IMR-90 (cell line): ENCODE measurements around the gene PALLD. TPM values are rescaled to one million over a fixed set of nuclear protein-coding genes. Genes with fewer than 3 reads are reported as not detected.

Source experiments
- ATAC-seq: fragments of 200-7000 bp; cut with Tn5 transposase; 2 replicates; pipeline ENCODE4 v1.9.1; 2020; ENCODE audit warnings: low read depth, mild to moderate bottlenecking, moderate library complexity
- BruUV-seq: library from RNA; stranded (reverse); fragments of 400-500 nt; replicated peaks from 2 replicates; lab custom pipeline; 2021; lab: Mats Ljungman, UMichigan
- CTCF ChIA-PET: fragments of 300-600 bp; formaldehyde crosslinking; extraction: SDS; loops from one replicate; lab custom pipeline; 2021; ENCODE audit warnings: antibody characterized with exemption; lab: Yijun Ruan, JAX
- POLR2A ChIA-PET: fragments of 300-600 bp; sonication (Branson Sonifier 250); formaldehyde crosslinking; loops from one replicate; lab custom pipeline; 2022; ENCODE audit warnings: antibody characterized with exemption; ENCODE audit not compliant: unreplicated experiment; lab: Charles Lee
- DNase-seq: peaks from one replicate; pipeline ENCODE4 v3.0.0; 2013
- H2AFZ ChIP-seq: replicated peaks from 2 replicates; pipeline ENCODE3; 2013; ENCODE audit warnings: low read length, mild to moderate bottlenecking; ENCODE audit not compliant: poor library complexity
- H2AK5ac ChIP-seq: 2 replicates; pipeline ENCODE4 v1.6.1; 2013; ENCODE audit warnings: low read depth, low read length, inconsistent platforms
- H2AK9ac ChIP-seq: replicated peaks from 2 replicates; pipeline ENCODE3; 2013; ENCODE audit warnings: mild to moderate bottlenecking, low read depth, low read length, moderate library complexity; ENCODE audit not compliant: poor library complexity
- H2BK120ac ChIP-seq: 2 replicates; pipeline ENCODE4 v1.6.1; 2013; ENCODE audit warnings: low read depth, low read length, inconsistent platforms
- H2BK15ac ChIP-seq: 3 replicates; pipeline ENCODE4 v1.6.1; 2013; ENCODE audit warnings: low read depth, low read length, inconsistent platforms
- H2BK20ac ChIP-seq: 2 replicates; pipeline ENCODE4 v1.6.1; 2013; ENCODE audit warnings: low read depth, mild to moderate bottlenecking, inconsistent platforms, low read length, moderate library complexity
- H2BK5ac ChIP-seq: 2 replicates; pipeline ENCODE4 v1.6.1; 2013; ENCODE audit warnings: mild to moderate bottlenecking, low read depth, low read length, inconsistent platforms; ENCODE audit not compliant: poor library complexity, severe bottlenecking
- H3K14ac ChIP-seq: replicated peaks from 2 replicates; pipeline ENCODE4 v1.6.1; 2013; ENCODE audit warnings: low read depth, low read length, inconsistent platforms
- H3K18ac ChIP-seq: 2 replicates; pipeline ENCODE4 v1.6.1; 2013; ENCODE audit warnings: low read depth, low read length, control low read depth
- H3K23ac ChIP-seq: 2 replicates; pipeline ENCODE4 v1.6.1; 2013; ENCODE audit warnings: low read depth, low read length, inconsistent platforms
- H3K27ac ChIP-seq: 2 replicates; pipeline ENCODE4 v1.5.1; 2013; ENCODE audit warnings: mild to moderate bottlenecking, control low read depth, low read length; ENCODE audit not compliant: insufficient read depth
- H3K27me3 ChIP-seq: 2 replicates; pipeline ENCODE4 v1.6.1; 2013; ENCODE audit warnings: low read length; ENCODE audit not compliant: control insufficient read depth, insufficient read depth
- H3K36me3 ChIP-seq: 2 replicates; pipeline ENCODE4 v1.6.1; 2013; ENCODE audit warnings: low read length, mixed read lengths; ENCODE audit not compliant: control insufficient read depth, insufficient read depth
- H3K4ac ChIP-seq: 2 replicates; pipeline ENCODE4 v1.6.1; 2013; ENCODE audit warnings: low read depth, low read length, inconsistent platforms
- H3K4me1 ChIP-seq: 2 replicates; pipeline ENCODE4 v1.6.1; 2013; ENCODE audit warnings: low read length, mixed read lengths; ENCODE audit not compliant: control insufficient read depth, insufficient read depth
- H3K4me2 ChIP-seq: 2 replicates; pipeline ENCODE4 v1.6.1; 2013; ENCODE audit warnings: low read depth, mild to moderate bottlenecking, control low read depth, low read length, moderate library complexity
- H3K4me3 ChIP-seq: 2 replicates; pipeline ENCODE4 v1.5.1; 2013; ENCODE audit warnings: low read depth, mild to moderate bottlenecking, control low read depth, low read length, moderate library complexity; ENCODE audit not compliant: insufficient read depth
- H3K56ac ChIP-seq: 2 replicates; pipeline ENCODE4 v1.6.1; 2013; ENCODE audit warnings: low read length, inconsistent platforms; ENCODE audit not compliant: insufficient read depth; ENCODE audit errors: extremely low read depth
- H3K79me1 ChIP-seq, 2 experiments: 2 replicates each; pipeline ENCODE4 v1.6.1; 2013; ENCODE audit warnings: low read length in 2 of 2, inconsistent platforms in 1 of 2, low read depth in 1 of 2
- H3K9ac ChIP-seq: 2 replicates; pipeline ENCODE4 v1.6.1; 2013; ENCODE audit warnings: low read depth, low read length, control low read depth
- H3K9me1 ChIP-seq: 2 replicates; pipeline ENCODE4 v1.6.1; 2013; ENCODE audit warnings: low read length, inconsistent platforms; ENCODE audit not compliant: insufficient read depth
- H3K9me3 ChIP-seq: 2 replicates; pipeline ENCODE4 v1.6.1; 2013; ENCODE audit warnings: low read length; ENCODE audit not compliant: control insufficient read depth, insufficient read depth
- H4K20me1 ChIP-seq: 2 replicates; pipeline ENCODE4 v1.6.1; 2013; ENCODE audit warnings: low read length, inconsistent platforms; ENCODE audit not compliant: insufficient read depth
- H4K5ac ChIP-seq: 2 replicates; pipeline ENCODE4 v1.6.1; 2013; ENCODE audit warnings: mild to moderate bottlenecking, low read depth, low read length, control low read depth
- H4K8ac ChIP-seq, 2 experiments: 2 replicates each; pipeline ENCODE4 v1.6.1; 2013; ENCODE audit warnings: low read depth in 2 of 2, low read length in 2 of 2, control low read depth in 1 of 2, inconsistent platforms in 1 of 2
- H4K91ac ChIP-seq: 2 replicates; pipeline ENCODE4 v1.6.1; 2013; ENCODE audit warnings: low read depth, low read length, inconsistent platforms; ENCODE audit not compliant: insufficient read depth
- BHLHE40 ChIP-seq: fragments of 150-350 bp; IDR thresholded peaks from 2 replicates; pipeline ENCODE4 v1.6.1; 2016; ENCODE audit warnings: mild to moderate bottlenecking, low read depth, low read length
- CEBPB ChIP-seq: IDR thresholded peaks from 2 replicates; pipeline ENCODE4 v1.6.1; 2012; ENCODE audit warnings: low read depth, low read length, improper control_type of control experiment
- CHD1 ChIP-seq: IDR thresholded peaks from 2 replicates; pipeline ENCODE4 v1.6.1; 2012; ENCODE audit warnings: low read depth, low read length, improper control_type of control experiment
- CTCF ChIP-seq: conservative IDR thresholded peaks from 2 replicates; pipeline ENCODE4 v1.5.1; 2012; ENCODE audit warnings: mild to moderate bottlenecking, low read depth, low read length, improper control_type of control experiment
- ELK1 ChIP-seq: fragments of 150-350 bp; IDR thresholded peaks from 2 replicates; pipeline ENCODE4 v1.6.1; 2016; ENCODE audit warnings: low read depth, mild to moderate bottlenecking, low read length, moderate library complexity, borderline replicate concordance
- FOS ChIP-seq: fragments of 150-350 bp; IDR thresholded peaks from 2 replicates; pipeline ENCODE4 v1.6.1; 2016; ENCODE audit warnings: low read depth, low read length
- MAFK ChIP-seq: IDR thresholded peaks from 2 replicates; pipeline ENCODE4 v1.6.1; 2012; ENCODE audit warnings: low read depth, low read length, improper control_type of control experiment
- MAZ ChIP-seq: IDR thresholded peaks from 2 replicates; pipeline ENCODE4 v1.6.1; 2012; ENCODE audit warnings: low read depth, mild to moderate bottlenecking, low read length, improper control_type of control experiment, moderate library complexity, borderline replicate concordance
- MXI1 ChIP-seq: IDR thresholded peaks from 2 replicates; pipeline ENCODE4 v1.6.1; 2012; ENCODE audit warnings: low read depth, mild to moderate bottlenecking, low read length, moderate library complexity, borderline replicate concordance
- NFE2L2 ChIP-seq: fragments of 150-350 bp; IDR thresholded peaks from 2 replicates; pipeline ENCODE4 v1.6.1; 2016; ENCODE audit warnings: low read depth, mild to moderate bottlenecking, low read length
- POLR2A ChIP-seq: IDR thresholded peaks from 2 replicates; pipeline ENCODE4 v1.6.1; 2012; ENCODE audit warnings: mild to moderate bottlenecking, low read depth, low read length
- RCOR1 ChIP-seq: IDR thresholded peaks from 2 replicates; pipeline ENCODE4 v1.6.1; 2012; ENCODE audit warnings: mild to moderate bottlenecking, low read length, improper control_type of control experiment; ENCODE audit not compliant: insufficient replicate concordance
- SMC3 ChIP-seq: fragments of 150-350 bp; IDR thresholded peaks from 2 replicates; pipeline ENCODE4 v1.6.1; 2016; ENCODE audit warnings: low read depth, mild to moderate bottlenecking, antibody characterized with exemption, low read length, moderate library complexity
- USF2 ChIP-seq: fragments of 150-350 bp; IDR thresholded peaks from 2 replicates; pipeline ENCODE4 v1.6.1; 2017; ENCODE audit warnings: mild to moderate bottlenecking, antibody characterized with exemption, low read length, low read depth
- WGBS, 2 experiments: methylation state at CpG; one replicate each; pipeline versions ENCODE4 v1.1.5 to v1.1.7; 2013; ENCODE audit warnings: missing lambda C conversion rate in 2 of 2; ENCODE audit not compliant: insufficient read length in 1 of 2; ENCODE audit errors: extremely low coverage in 2 of 2; 5-methylcytosine and 5-hydroxymethylcytosine counted together
- dilution Hi-C: fragments of 300-500 bp; cut with HindIII; formaldehyde crosslinking; loops from one replicate; pipeline ENCODE4 v1.14.3; 2018; ENCODE audit warnings: low sequenced_read_pairs; ENCODE audit not compliant: unreplicated experiment
- in situ Hi-C: fragments of 300-500 bp; cut with MboI; formaldehyde crosslinking; loops from 3 replicates; pipeline ENCODE4 v1.14.3; 2019; ENCODE audit warnings: low sequenced_read_pairs, inconsistent platforms, mixed read lengths
- intact Hi-C: fragments of 100-400 bp; cut with micrococcal nuclease; formaldehyde crosslinking; loops from 2 replicates; pipeline ENCODE4 v1.10.0; 2022
- polyA plus RNA-seq, 3 experiments: library from polyadenylated mRNA; depleted of rRNA; stranded (reverse); fragments of >200 nt; gene quantifications; 2 replicates each; pipeline ENCODE4 v1.2.3, GENCODE V29; 2012; ENCODE audit warnings: low replicate concordance in 1 of 3
- total RNA-seq: library from RNA; depleted of rRNA; stranded (reverse); fragments of >200 nt; gene quantifications from 2 replicates; pipeline ENCODE4 v1.2.3, GENCODE V29; 2012

PALLD gene
- total and polyA plus RNA-seq, 2 of the 4 experiments (the other 2 are of a cell fraction) = 91.0 to 91.9 TPM

DNA sequence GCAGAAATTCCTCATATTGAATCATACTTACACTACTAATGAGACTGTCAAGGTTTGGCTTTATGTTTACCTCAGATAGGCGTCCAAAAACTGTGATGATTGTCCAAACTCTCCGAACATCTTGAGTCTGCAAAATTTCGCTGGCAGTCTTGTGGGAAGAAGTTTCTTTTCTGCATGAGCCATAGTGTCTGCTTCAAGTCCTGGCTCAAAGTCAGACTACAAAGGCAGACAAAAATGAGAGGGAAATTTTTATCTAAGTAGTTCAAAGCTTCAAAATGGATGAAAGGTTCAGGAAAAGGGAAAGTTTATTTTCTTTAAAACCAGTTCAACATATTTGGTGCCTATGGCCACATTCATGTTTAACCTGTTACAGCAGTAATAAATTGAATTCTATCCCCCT is 40.7 kb downstream of the PALLD start:
- Histone ChIP-seq H3K4ac (no peak overlapping the region), H3K79me1 (no peaks in the 10 kb centered on the region), H2BK20ac (no peak overlapping the region), H4K5ac (peak overlapping the region; percentile 69; the same call in 1 of the 2 replicates), H3K9me3 (no peaks in the 10 kb centered on the region), H3K9me1 (peaks cover 9% of the 10 kb centered on the region), H3K27ac (no peak overlapping the region), H4K20me1 (no peaks in the 10 kb centered on the region), H3K56ac (no peak overlapping the region), H2AK5ac (no peak overlapping the region), H3K23ac (no peak overlapping the region), H3K9ac (no peak overlapping the region), H2AK9ac (no peak overlapping the region), H2BK5ac (no peak overlapping the region), H3K14ac (no peak overlapping the region), H2BK15ac (no peak overlapping the region; the same call in 2 of the 3 replicates), H3K4me1 (peaks cover 9% of the 10 kb centered on the region; the same call in 1 of the 2 replicates), H3K18ac (peak overlapping the region; percentile 55; the same call in 1 of the 2 replicates), H2AFZ (no peak overlapping the region), H4K91ac (no peak overlapping the region), H3K27me3 (no peaks in the 10 kb centered on the region), H4K8ac (no peak overlapping the region), H3K4me2 (peak overlapping the region; percentile 60), H3K4me3 (no peak overlapping the region), H3K36me3 (no peaks in the 10 kb centered on the region), H2BK120ac (no peak overlapping the region)
- ChIA-PET CTCF (no interaction called here), POLR2A (no interaction called here)
- in situ Hi-C loops = no loop called here
- 27% methylated on average over 2 of the region's 3 CpGs; no CpG with 5 or more reads in 1 of the 2 experiments for WGBS, 2 experiments
- no TSS peak for BruUV-seq
- DNase-seq (no peak), ATAC-seq (no peak)
- dilution Hi-C loops = no loop called here
- TF ChIP-seq ELK1 = no peak
- TF ChIP-seq USF2 = no peak
- TF ChIP-seq CHD1 = no peak
- TF ChIP-seq RCOR1 = no peak
- TF ChIP-seq FOS = no peak
- no peak for TF ChIP-seq POLR2A
- no peak for TF ChIP-seq MAZ
- no peak for TF ChIP-seq MXI1
- TF ChIP-seq CTCF = no peak
- no peak for TF ChIP-seq SMC3
- TF ChIP-seq NFE2L2 = no peak
- TF ChIP-seq BHLHE40 = no peak
- no peak for TF ChIP-seq CEBPB
- TF ChIP-seq MAFK = no peak
- intact Hi-C loops = no loop called here
